Adrenal gland (tissue), 5 donors: ENCODE measurements around the gene TRIM62.

Experiments
- POLR2A ChIP-seq, 2 donors: fragments of 450-650 bp; IDR thresholded peaks; one replicate each; pipeline ENCODE4 v1.6.1; 2017; ENCODE audit warnings: antibody characterized with exemption in 2 of 2, mild to moderate bottlenecking in 2 of 2, moderate library complexity in 1 of 2
- TF ChIP-seq, protein P1 (sequence below), 6 experiments: fragments of 450-650 bp in 4 of 6; fragments of 200-600 bp in 2 of 6; sonication (generic) in 1 of 6; IDR thresholded peaks; 1 replicate in 5 of 6; 2 replicates in 1 of 6; pipeline versions ENCODE4 v1.5.1 to v1.8.0; 2016 to 2021; ENCODE audit warnings: antibody characterized with exemption in 6 of 6, mild to moderate bottlenecking in 2 of 6, moderate library complexity in 1 of 6
- donor health status: DM: no; HTN: no; CAD: no.

DNA sequence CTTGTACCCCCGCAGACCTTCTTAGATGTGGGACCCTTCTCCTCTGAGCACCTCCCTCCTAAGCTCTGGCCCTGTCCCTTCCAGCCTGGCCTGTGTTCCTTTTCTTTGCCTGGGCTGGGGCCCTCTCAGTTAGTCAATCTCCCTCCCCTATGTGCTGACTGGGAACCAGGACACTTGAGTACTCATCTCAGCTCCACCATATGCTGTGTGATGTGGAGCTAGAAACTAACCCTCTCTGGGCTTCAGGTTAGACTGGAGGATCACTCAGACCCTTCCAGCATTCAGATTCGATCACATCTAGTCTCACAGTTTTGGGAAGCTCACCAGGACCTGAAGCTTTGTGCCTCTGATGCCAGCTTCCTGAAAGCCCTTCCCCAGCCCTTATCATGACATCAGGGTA lies 40.6 kb downstream of the TRIM62 start:
- TF ChIP-seq, protein P1, sequence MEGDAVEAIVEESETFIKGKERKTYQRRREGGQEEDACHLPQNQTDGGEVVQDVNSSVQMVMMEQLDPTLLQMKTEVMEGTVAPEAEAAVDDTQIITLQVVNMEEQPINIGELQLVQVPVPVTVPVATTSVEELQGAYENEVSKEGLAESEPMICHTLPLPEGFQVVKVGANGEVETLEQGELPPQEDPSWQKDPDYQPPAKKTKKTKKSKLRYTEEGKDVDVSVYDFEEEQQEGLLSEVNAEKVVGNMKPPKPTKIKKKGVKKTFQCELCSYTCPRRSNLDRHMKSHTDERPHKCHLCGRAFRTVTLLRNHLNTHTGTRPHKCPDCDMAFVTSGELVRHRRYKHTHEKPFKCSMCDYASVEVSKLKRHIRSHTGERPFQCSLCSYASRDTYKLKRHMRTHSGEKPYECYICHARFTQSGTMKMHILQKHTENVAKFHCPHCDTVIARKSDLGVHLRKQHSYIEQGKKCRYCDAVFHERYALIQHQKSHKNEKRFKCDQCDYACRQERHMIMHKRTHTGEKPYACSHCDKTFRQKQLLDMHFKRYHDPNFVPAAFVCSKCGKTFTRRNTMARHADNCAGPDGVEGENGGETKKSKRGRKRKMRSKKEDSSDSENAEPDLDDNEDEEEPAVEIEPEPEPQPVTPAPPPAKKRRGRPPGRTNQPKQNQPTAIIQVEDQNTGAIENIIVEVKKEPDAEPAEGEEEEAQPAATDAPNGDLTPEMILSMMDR (IDR thresholded peaks at IDR 0.05) = no peak
- TF ChIP-seq POLR2A (IDR thresholded peaks at IDR 0.05) = no peak
